ENCODE results near the gene PLN. TPM values are rescaled to one million over a fixed set of nuclear protein-coding genes. Genes with fewer than 3 reads are reported as not detected.

Gene PLN
- total and polyA plus RNA-seq, 10 of the 15 experiments (the other 5 are each of a cell fraction or from before 2014, with no cell fraction given), result 0.16 to 0.44 TPM; not detected in 8

GRCh38 chr6:118586746-118587485, 38.8 kb downstream of the PLN start (continued):
- TF ChIP-seq ZNF207 (IDR thresholded peaks at IDR 0.05; ENCODE audit: borderline replicate concordance), result no peak
- no peak for TF ChIP-seq IRF4 (IDR thresholded peaks at IDR 0.05; ENCODE audit: low read depth, low read length)
- no peak for TF ChIP-seq YBX1 (IDR thresholded peaks at IDR 0.05)
- no peak for TF ChIP-seq SMC3 (IDR thresholded peaks at IDR 0.05; ENCODE audit: borderline replicate concordance, low read length)
- TF ChIP-seq ZNF687 (IDR thresholded peaks at IDR 0.05), result no peak
- no peak for TF ChIP-seq YY1 (IDR thresholded peaks at IDR 0.05; ENCODE audit: low read depth, low read length)
- no peak for TF ChIP-seq POLR2A (IDR thresholded peaks at IDR 0.05; ENCODE audit: low read depth, low read length)
- TF ChIP-seq EED (IDR thresholded peaks at IDR 0.05; ENCODE audit: low read depth), result no peak
- no peak for TF ChIP-seq BCLAF1 (IDR thresholded peaks at IDR 0.05)
- TF ChIP-seq EZH2 (IDR thresholded peaks at IDR 0.05; ENCODE audit: borderline replicate concordance, control insufficient read depth, low read depth, low read length), result no peak
- TF ChIP-seq HDGF (IDR thresholded peaks at IDR 0.05), result no peak

Data from GM12878 (cell line).